ENCODE data around the gene CCDC191. TPM values are rescaled to one million over a fixed set of nuclear protein-coding genes. Genes with fewer than 3 reads are reported as not detected.

Gene CCDC191
- total and polyA plus RNA-seq, 12 donors: 0.51 to 3.6 (median 1.8) TPM

DNA sequence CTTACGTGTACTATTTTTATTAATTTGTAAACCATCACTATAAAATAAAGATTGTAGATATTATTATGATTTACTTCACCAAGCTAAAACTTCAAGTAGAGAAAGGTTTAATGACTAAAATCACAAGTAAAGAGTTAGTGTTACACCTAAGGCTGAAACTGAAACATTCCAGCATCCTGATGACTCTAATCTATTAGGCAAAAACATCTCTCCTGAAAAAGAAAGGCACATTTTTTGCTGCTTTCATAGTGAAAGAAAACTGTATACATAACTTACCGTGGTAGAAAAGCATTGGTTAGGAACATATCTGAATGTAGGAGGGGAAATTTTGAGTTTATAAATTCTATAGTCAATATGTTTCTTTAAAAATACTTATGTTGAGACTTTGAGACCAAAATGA, 35.4 kb downstream of the CCDC191 start:
- no peak overlapping the region for H3K4me3 ChIP-seq
- TF ChIP-seq, protein P1, sequence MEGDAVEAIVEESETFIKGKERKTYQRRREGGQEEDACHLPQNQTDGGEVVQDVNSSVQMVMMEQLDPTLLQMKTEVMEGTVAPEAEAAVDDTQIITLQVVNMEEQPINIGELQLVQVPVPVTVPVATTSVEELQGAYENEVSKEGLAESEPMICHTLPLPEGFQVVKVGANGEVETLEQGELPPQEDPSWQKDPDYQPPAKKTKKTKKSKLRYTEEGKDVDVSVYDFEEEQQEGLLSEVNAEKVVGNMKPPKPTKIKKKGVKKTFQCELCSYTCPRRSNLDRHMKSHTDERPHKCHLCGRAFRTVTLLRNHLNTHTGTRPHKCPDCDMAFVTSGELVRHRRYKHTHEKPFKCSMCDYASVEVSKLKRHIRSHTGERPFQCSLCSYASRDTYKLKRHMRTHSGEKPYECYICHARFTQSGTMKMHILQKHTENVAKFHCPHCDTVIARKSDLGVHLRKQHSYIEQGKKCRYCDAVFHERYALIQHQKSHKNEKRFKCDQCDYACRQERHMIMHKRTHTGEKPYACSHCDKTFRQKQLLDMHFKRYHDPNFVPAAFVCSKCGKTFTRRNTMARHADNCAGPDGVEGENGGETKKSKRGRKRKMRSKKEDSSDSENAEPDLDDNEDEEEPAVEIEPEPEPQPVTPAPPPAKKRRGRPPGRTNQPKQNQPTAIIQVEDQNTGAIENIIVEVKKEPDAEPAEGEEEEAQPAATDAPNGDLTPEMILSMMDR (IDR thresholded peaks at IDR 0.05): no peak
- DNase-seq (no peak), ATAC-seq (no peak)
- WGBS, 2 donors: 93 to 97% methylated on average over 2 of the region's 2 CpGs
- H3K27ac ChIP-seq: no peak overlapping the region
- no peaks in the 10 kb centered on the region for H3K4me1 ChIP-seq
- no peaks in the 10 kb centered on the region for H3K9me3 ChIP-seq
- H3K27me3 ChIP-seq: no peaks in the 10 kb centered on the region
- intact Hi-C loops (cut with DNase I): no loop called here
- H3K36me3 ChIP-seq: peaks cover 0 to 4% (median 0%) of the 10 kb centered on the region in 9 donors

DNA sequence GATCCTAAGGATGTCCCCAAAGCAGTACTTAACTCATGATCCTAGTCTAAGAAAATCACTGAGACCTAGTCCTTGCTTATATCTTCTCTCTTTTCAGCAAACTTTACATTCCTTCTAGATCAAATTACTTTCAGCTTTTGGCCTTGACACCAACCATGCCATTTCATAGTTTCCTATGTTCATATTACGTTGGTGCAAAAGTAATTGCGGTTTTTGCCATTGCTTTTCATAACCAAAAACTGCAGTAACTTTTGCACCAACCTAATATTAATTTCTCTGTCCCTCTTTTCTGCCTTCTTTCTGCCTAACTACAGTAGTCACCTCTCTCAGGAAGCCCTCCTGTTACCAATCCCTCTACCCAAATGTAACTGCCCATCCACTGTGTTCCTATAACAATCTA, 36.8 kb downstream of the CCDC191 start:
- no peak overlapping the region for H3K27ac ChIP-seq
- no peak overlapping the region for H3K4me3 ChIP-seq
- WGBS, 2 donors: 97 to 100% methylated on average over 2 of the region's 2 CpGs
- intact Hi-C loops (cut with DNase I): no loop called here
- ATAC-seq (no peak), DNase-seq (no peak)
- TF ChIP-seq, protein P1 (IDR thresholded peaks at IDR 0.05): no peak
- H3K36me3 ChIP-seq: peaks cover 0 to 4% (median 0%) of the 10 kb centered on the region in 9 donors
- no peaks in the 10 kb centered on the region for H3K4me1 ChIP-seq
- H3K9me3 ChIP-seq: no peaks in the 10 kb centered on the region
- no peaks in the 10 kb centered on the region for H3K27me3 ChIP-seq

DNA sequence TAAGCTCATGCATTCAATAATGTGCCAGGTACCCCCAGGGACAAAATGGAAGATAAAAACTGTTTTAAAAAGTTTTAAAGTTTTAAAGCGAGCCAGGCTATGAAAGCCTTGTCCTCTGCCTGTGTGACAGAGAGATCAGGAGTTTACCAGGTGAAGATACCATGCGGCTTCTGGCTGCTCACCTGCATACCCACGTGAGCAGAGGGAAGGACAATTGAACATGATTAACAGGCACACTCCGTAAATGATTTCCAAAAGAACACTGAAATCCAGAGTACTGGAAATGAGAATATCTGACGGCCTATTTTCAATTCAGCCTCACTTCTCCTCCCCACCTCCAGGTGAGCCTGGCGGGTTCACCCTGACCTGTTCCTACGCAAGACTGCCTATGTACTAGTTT, 42.1 kb downstream of the CCDC191 start:
- TF ChIP-seq, protein P1 (IDR thresholded peaks at IDR 0.05): no peak
- Histone ChIP-seq H3K4me1 (no peaks in the 10 kb centered on the region), H3K36me3 (peaks cover 0 to 21% (median 4%) of the 10 kb centered on the region in 9 donors), H3K9me3 (no peaks in the 10 kb centered on the region), H3K27me3 (no peaks in the 10 kb centered on the region), H3K4me3 (no peak overlapping the region), H3K27ac (no peak overlapping the region)
- WGBS, 2 donors: 96 to 97% methylated on average over 7 of the region's 7 CpGs
- DNase-seq (no peak), ATAC-seq (no peak)
- intact Hi-C loops (cut with DNase I): no loop called here

- Histone ChIP-seq H3K4me3 (no peak overlapping the region), H3K9me3 (peaks cover 0 to 1% (median 0%) of the 10 kb centered on the region in 11 donors), H3K27ac (no peak overlapping the region), H3K27me3 (no peaks in the 10 kb centered on the region), H3K4me1 (no peaks in the 10 kb centered on the region), H3K36me3 (peaks cover 0 to 27% (median 0%) of the 10 kb centered on the region in 9 donors)
- 90 to 92% methylated on average over 2 of the region's 2 CpGs for WGBS, 2 donors
- ATAC-seq (no peak), DNase-seq (no peak)
- intact Hi-C loops (cut with DNase I): no loop called here
- TF ChIP-seq, protein P1 (IDR thresholded peaks at IDR 0.05): no peak
Measured at GRCh38 chr3:114011059-114011797, 45.1 kb downstream of the CCDC191 start.
